ENCODE measurements around the gene MYLK4.

Gene MYLK4

DNA sequence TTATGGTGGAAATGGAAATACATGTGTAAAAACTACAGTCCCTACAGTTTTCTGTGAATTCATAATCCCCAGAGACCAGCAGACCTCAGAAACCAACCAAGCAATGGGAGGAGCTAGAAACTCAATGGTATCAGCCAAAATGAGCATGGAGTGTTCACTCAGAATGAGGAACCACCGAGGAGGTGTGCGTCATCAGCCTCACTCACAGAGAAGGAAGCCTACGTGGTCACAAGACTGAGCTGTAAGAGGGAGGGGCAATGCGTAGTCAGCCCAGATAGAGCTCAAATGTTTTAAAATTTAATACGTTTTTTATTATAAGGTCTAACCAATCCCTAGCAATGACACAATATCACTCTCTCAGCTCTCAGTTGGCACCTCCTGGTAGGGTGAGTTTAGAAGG lies 17.4 kb downstream of the MYLK4 start:
- no peak for DNase-seq (ENCODE audit: low read depth)

DNA sequence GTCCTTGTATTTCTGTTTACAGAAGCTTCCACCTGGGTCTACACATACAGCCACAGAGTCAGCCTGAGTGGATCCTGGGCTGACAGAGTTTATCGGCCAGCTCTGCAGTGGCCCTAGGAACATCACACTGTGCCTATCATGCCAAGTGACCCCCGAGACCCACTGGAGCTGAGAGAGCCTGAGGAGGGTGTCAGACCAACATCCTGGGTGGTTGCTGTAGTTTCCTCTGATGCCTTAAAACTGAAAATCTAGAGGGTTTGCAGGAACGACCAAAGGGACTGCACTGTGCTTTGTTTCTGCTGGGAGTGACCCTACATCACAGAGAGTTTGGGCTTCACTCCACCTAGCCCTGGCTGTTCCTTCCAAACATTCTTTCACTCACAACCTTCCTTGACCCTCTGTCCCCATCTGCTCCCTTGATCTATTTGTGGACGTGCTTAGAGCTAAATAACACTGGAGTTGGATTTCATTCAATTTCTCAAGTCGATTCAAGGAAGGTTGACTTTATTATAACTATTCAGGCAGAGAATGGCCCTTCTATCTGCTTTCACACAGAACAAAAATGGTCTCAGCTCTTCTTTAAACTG lies 18.1 kb downstream of the MYLK4 start:
- DNase-seq (ENCODE audit: low read depth): no peak

DNA sequence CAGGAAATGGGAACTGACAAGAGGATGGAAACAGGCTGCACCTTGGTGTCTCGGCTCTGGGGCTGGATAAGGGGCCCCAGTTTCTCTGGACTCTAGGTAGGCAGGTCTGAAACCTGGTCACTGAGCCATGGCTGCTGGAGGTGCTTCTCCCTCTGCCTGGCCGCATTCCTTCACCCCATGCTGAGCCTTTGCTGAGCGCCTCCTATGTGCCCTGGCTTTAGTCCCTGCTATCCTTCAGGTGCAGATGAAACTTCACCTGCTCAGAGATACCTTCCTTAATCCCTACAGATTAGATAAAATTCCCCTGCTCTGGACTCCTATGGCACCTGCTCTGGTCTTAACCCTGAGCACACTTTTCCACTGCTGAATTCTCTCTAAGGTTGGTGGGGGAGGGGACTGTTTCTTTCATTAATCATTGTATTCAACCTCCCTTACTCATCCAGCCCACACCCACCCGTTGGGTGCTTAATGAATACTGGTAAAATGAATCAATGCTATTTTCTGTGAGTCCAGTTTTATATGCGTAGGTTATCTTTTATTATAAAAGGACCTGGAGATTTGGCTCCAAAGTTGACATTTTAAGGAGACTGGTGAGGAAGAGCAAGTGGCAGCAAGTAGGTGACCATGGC lies 19.3 kb downstream of the MYLK4 start:
- no peak for DNase-seq (ENCODE audit: low read depth)

DNA sequence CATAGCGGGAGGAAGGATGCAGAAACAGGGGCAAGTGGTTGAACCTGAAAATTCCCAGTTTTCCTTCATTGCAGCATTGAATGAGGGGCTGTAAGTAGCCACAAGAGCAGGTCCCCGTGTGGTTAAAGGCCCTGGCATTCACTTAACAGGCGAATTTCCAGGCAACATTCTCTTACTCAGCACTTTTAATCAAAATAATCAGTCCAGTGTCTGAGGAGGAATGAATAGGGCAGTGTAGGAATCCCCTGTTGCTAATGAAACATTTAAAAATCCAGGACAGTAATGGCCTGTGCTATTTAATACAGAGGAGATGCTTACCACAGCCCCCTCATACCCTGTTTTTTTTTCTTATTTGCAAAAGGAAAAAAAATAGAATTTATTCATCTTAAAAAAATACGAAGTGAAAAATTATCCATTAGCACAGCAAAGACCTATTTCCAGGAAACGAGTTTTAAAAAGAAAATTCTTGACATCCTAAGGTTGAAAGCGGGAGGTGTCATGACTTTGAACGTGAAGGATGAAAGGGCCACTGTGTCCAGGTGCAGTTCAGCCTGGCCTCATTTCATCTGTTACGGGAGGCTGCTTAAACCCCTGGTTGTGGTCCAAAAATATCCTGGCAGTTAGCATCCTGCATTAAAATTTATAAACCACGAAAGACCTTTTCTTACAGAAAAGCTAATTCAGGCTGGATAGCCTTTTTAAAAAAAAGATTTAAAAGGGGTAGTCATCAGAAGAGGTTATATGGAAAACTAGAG lies 20.2 kb downstream of the MYLK4 start:
- no peak for DNase-seq (ENCODE audit: low read depth)

DNA sequence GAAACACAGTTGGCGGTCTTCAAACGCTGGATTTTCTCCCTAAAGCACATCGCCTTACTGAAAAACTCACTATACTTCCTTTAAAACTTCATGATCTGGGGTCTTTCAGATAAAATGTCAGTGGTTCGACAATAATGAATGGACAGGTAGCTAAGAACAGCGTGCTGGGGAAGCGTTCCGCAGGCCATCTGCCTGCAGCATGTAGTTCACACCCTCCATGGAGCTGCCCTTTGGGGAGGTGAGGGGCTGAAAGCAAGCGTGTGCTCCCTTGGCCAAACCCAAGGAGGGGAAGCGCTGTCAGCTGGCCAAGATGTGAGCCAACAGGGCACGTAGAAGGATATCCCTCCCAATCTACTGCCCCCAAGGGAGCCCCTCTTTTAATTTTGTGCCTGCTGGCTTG lies 20.8 kb downstream of the MYLK4 start:
- no peak for DNase-seq (ENCODE audit: low read depth)

DNA sequence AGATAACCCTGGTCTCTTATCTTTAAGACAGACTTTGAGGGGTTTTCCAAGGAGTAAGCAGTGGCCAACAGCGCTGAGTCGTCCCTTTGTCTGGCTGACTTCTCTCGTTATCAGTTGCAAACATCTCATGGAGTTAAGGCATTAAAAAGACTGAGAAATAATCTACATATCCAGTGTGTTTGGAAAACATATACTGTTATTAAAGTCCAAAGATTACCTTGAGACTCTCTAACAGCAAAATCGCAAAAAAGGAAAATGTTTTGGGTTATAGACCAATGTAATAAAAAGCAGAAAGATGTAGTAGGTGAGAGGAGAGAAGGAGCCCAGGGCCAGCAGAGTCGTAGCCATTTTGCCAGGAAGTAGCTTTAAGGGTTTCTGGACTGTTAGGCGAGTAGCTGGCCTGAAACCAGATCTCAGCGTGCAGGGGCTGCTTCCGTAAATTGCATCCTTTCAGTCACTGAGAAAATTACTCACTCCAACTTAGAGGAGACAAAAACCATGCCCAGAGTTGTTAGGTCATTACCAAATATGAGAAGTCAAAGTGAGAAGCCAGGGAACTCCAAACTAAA lies 24.6 kb downstream of the MYLK4 start:
- peak; percentile 84 for DNase-seq (ENCODE audit: low read depth)

DNA sequence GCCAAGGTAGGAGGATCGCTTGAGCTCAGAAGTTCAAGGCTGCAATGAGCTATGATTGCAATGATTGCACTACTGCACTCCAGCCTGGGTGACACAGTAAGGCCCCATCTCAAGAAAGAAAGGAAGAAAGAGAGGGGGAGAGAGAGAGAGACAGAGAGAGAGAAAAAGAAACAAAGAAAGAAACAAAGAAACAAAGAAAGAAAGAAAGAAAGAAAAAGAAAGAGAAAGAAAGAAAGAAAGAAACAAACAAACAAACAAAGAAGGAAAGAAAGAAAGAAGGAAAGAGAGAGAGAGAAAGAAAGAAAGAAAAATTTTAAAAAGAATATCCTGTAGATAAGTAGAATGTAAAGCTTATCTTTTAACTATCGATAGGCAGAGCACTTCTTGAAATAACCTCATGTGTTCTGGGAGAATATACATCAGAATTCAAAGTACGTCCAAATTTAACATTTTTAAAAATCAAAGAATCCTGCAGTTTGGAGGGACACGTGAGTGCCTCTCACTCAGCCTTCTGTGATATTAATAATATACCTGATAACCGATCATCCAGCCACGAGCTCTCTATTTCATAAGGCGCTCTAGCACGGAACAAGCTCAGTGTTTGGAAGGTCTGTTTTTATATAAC lies 25.2 kb downstream of the MYLK4 start:
- DNase-seq (ENCODE audit: low read depth): no peak

DNA sequence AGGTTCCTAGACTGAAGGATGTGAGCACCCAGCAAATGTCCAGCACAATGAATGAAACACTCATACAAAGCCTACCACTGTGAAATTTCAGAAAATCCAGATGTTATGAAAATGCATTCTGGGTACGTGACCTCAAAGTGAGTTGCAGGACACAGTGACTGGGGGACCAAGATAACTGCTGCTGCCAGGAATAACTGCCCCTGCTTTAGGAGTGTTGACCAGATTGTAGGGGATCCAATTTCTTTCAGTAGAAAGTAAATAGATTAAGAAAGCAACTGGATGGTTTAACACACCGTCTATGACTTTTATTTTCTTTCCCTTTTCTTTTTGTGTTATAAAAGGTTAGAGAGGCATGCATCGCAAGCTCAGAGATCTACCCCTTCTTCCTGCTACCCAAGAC lies 29.5 kb downstream of the MYLK4 start:
- DNase-seq (ENCODE audit: low read depth): no peak

DNA sequence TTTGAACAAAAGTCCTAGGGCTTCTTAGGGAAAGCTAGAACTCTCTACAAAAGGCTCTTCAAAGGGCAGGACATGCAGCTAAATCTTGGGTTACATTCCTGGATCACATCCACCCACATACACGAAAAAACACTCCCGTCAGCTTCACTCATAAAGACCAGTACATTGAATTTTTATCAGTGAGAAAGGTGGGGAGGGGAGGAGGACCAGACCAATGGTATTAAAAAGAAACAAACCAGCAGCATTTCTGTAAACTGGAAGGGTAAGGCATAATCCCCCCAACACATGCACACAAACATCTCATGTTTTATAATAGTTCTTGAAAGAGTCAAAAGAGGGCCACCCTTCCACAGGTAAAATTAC lies 31.6 kb downstream of the MYLK4 start:
- peak; percentile 52 for DNase-seq (ENCODE audit: low read depth)

DNA sequence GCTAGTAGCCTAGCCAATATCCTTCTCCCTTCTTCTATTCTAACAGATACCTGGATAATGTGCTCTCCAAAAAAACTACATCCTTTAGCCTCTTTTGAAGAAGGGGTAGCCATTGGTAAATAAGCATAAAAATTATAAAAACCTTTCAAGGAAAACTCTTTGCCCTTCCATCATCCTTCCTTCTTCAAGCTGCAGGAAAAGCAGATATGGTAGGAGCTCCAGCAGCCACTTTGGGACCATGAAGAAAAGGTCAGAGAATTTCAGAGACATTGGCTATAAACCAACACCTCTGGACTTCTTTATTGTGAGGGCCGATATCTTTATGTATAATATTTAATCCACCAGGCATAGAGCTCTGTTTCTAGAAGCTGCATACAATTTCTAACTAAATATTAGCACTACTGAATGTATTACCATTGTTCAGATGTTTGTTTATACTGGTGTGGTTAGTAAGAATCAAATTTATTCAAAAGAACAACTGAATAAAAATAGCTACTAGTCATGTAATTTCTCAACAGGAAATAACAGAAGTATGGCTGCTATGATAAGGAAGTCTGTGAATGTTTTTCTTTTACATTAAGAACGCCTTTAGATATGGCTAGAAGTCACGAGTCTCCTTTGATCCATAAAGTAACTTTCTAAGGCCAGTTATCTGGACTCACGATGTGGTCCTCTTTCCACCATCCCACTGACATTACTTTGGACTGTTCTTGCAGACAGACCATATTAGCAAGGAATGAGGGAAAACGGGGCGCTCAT lies 32.2 kb downstream of the MYLK4 start:
- DNase-seq (ENCODE audit: low read depth): peak; percentile 60

DNA sequence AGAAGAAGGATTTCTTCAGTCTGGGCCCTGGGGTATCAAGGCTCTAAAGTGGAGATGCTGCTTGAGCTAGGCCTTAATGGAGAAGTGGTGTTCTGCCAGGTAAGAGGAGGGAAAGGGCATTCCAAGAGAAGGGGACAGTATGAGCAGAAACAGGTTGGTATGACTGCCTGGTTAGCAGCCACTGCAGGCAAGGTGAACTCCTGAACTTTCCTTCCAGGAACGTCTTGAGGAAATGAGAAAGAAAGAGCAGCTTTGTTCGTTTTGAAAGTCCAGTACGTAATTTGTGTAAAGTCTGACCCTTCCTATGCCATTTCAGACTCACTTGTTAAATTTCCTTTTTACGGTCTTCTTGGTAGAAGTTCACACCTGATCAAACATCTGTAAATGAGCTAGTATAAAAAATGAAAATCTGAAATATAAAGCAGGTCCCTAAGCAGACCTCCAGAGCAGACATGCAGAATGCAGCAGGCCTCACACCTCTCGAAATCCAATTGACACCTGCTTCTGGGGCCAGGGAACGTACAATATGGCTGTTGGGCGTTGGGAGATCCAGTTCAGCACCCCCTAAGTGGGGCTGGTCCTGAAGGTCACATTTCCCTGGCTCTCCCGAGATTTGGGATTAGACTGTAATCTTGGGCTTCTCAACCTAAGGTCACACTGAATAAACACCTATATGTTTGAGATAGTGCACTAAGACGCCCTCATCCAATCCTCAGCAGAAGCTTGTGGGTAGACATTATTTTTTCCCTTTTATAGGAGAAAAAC lies 33.6 kb downstream of the MYLK4 start:
- no peak for DNase-seq (ENCODE audit: low read depth)

DNA sequence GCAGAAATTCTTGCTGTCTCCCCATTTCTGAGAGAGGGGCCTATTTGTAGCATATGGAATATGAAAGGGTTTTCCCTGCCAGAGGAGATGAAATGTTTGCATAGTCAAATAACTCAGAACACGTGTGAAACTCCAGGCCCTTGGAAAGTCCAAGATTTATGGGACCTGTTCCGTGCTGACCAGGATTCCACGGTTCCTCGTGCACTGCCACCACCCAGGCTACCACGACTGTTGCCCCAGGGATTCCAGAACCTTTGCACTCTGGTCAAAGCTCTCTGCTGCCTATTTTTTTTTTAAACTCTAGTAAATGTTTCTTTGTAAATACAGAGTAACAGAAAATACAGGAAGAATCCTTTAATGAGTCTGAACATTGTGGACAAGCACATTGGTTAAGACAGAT lies 35.0 kb downstream of the MYLK4 start:
- no peak for DNase-seq (ENCODE audit: low read depth)

DNA sequence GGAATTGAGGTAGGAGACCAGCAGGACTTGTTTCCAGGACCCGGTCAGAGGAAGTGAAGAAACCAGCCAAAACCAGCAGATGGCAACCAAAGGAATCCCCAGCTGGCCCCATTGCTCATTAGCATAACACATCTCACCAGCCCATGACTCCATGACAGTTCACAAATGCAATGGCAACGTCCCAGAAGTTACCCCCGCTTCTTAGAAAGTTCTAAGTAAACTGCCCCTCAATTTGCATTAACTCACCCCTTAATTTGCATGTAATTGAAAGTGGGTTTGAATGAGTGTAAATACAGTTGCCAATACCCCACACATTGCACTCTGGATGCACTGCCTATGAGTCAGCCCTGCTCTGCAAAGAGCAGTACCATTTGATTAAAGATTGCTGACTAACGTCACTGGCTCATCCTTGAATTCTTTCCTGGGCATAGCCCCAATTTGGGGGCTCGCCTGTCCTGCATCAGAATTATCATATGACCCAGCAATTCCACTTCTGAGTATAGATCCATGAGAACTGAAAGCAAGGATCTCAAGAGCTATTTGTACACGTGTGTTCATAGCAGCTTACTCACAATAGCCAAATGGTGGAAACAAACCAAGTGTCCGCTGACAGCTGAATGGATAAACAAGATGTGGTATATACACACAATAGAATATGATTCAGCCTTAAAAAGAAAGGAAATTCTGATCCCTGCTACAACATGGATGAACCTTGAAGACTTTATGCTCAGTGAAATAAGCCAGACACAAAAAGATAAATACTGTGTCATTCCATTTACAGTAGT lies 36.4 kb downstream of the MYLK4 start:
- peak; percentile 96 for DNase-seq (ENCODE audit: low read depth)

DNA sequence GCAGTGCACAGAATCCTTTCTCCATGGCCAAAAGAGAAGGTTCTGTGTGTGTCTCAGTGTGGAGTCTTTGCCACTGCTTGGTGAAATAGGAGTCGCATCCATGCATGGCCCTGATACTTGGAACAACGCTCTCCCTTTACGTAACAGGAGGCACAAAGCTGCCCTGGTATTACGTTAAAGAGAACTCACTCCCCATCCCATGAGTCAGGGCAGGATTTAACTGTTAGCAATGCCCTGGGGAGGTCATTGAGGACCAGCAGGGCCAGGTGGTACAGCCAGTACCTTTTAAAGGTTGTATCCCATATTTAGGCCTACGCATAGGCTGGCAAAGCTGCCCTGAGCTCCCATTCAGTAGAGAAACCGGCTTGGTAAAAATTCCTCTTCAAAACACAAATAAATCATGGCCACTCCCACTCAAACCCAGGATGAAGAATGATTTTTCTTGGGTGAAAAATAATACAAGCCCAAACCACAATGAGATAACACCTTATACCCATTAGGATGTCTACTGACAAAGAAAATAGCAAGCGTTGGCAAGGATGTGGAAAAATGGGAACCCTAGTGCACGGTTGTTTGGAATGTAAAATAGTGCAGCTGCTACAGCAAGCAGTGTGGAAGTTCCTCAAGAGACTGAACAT lies 37.1 kb downstream of the MYLK4 start:
- no peak for DNase-seq (ENCODE audit: low read depth)

DNA sequence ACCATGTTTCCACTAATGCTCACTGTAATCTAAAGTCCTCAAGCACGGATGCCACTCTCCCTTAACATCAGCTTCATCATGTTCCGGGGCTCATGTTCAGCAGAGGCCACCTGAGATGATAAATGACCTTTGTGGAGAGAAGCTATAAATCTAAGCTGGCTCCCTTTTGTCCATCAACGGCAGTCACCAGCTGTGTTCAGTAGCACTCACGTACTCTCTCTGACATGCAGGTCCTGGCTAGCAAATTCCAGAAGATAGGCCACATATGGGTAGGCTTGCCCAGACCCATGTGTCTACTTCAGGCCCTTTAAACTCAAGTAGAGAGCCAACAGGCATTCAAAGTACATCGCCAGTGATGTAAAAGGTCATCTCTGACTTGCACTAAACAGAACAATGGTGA lies 38.6 kb downstream of the MYLK4 start:
- no peak for DNase-seq (ENCODE audit: low read depth)

DNA sequence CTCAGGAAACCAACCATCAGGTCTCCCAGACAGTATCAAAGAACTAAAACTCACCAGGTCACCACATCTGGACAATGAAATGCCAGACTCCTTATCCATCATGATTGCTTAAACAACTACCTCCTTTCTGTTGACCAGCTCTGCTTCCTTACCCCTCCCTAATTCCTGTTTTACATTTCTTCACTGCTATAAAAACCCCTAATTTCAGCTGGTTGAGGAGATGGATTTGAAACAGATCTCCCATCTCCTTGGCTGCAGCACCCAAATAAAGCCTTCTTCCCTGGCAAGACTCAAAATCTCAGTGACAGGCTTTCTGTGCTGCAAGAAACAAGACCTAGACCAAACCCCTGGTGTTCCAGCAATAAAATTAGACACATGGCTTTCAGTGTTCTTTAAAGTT lies 40.3 kb downstream of the MYLK4 start:
- no peak for DNase-seq (ENCODE audit: low read depth)

DNA sequence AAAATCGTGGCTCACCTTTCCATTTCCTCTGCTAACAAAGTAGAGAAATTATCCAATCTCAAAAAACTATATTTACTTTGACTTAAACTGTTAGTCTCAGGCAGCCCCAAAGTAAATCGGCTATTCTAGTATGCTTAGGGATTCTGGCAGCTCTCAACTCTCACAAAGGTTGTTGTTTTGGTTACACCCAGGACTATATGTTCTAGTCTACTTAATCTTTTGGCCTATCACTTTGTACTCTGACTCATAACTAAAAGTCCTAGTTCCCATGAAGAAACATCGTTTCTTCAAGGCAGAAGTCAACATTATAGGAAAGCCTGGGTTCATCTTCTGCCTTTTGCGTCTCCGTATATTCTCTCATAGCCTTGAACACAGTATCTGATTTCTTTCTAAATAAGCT lies 42.3 kb downstream of the MYLK4 start:
- peak; percentile 90 for DNase-seq (ENCODE audit: low read depth)

DNA sequence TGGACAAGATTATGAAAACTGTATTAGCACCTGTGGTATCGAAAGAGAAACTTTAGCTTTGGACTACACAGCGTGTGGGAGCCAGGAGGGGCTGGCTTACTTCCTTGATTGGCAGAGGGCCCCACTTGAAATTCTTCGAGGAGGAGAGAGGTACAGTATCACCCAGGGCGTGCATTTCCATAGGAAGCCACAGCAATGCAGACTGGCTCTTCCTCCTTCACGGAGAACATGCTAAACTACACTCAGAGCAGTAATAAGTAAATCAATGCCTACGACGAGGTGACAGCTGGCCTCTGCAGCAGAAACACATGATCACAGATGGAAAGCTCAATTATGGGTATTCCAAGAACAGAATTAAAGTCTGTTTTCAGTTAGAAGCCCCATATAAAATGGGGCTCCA lies 44.2 kb downstream of the MYLK4 start:
- DNase-seq (ENCODE audit: low read depth): no peak

DNA sequence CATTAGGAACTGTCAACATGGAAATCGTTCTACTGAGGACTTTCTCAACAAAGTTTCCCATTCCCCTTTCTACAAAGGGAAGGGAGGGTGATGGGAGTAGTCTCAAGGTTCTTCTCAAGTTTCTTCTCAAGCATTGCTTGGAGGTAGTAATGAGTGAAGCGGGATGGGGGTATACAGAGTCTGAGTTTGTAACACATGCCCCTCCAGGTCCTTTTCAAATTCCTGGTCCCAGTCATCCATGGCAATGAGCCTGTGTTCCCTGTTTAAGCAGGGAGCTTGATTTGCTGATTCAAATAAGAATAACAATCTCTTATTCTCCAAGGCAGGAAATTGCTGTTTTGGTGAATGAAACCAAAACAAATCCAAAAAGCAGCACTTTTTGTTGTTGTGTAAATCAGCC lies 45.5 kb downstream of the MYLK4 start:
- no peak for DNase-seq (ENCODE audit: low read depth)

DNA sequence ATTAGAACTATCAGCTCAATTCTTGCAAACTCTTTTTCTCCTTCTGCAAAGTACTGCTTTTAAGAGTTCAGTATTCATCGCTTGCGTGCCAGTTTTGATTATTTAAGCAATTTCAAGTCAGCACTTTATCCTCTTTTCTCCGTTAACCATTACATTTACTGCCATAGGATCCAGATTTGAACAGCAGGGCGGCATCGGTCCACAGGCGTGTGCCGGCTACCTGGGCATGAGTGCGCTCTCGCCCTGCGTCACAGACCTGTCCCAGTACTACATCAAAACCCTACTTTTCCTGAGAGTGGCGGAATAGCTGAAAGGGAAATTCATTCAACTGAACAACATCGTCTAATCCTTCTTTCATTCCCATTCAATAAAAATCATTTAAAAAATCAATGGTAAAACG lies 53.4 kb downstream of the MYLK4 start:
- no peak for DNase-seq (ENCODE audit: low read depth)
